Left ventricle myocardium superior (tissue), 1 donor: Measurements from ENCODE around the gene TSPOAP1. TPM values are rescaled to one million over a fixed set of nuclear protein-coding genes. Genes with fewer than 3 reads are reported as not detected.
A peak's percentile ranks its signal among the peaks of the same experiment; 100 is the strongest.

ENCODE experiments used
- ATAC-seq: fragments of 200-7000 bp; cut with Tn5 transposase; one replicate; pipeline ENCODE4 v1.9.1; 2020; ENCODE audit warnings: mild to moderate bottlenecking, moderate library complexity
- DNase-seq: peaks from one replicate; pipeline ENCODE4 v3.0.0-alpha.2; 2020
- intact Hi-C: fragments of 100-400 bp; cut with micrococcal nuclease; formaldehyde crosslinking; loops from one replicate; pipeline ENCODE4 v1.11.0; 2022
- total RNA-seq: library from RNA; stranded (reverse); fragmentation: NEBNext Ultra II Directional; extraction: Animal tissue kit (Norgen Biotek cat#: 25700); gene quantifications from one replicate; pipeline ENCODE4 v1.2.1, GENCODE V29; 2021
- donor health status: DM: no; HTN: yes; CAD: no; lungs with severe emphysema.

TSPOAP1 gene
- total RNA-seq, 1 donor from 2014 or later: 18.8 TPM

DNA sequence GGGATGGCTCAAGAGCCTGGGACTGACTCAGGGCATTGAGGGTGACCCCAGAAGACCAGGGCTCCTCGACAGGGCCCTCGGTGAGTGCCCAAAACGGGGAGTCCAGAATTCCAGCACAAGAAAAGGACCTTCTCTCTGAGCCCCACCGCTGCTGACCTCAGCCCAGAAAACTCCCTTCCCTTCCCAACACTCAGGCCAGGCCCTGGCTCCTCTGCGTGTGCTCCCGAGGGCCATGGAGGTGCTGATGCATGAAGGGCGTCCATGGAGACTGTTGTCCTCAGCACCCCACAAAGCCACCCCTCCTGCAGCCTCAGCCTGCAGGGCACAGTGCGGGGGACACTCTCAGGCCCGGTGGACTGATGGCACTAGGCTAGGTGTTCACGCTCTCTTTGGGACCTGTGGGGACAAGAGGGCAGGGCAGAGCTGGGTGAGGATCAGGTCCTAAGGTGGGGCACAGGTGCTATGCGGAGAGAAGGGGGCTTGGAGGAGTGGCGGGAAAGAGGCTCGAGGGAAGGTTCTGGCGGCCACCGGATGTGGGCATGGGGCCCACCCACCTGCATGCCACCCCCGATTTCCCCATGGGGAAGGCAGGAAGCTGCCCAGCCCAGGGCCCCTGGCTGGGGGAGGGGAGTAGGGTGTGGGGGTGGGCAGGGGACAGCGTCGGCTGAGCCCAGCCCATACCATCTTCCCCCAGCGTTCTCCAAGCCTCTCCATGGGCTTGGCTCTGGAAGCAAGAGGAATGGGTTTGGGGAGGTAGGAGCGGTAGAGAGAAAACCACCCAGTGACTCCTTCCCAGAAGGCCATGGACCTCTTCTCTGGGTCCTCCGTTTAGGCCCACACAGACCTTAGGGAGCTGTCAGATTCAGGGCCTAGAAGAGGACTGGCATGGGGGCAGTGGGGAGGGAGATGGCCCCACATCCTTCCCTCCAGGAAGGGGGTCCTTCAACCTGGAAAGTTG is 4.5 kb upstream of the TSPOAP1 start:
- ATAC-seq: no peak
- intact Hi-C loops: loop anchor here (5.0 kb wide), 1 partner anchor 94 kb away; no protein-coding TSS in a partner anchor
- DNase-seq: no peak

GRCh38 chr17:58331815-58332777 is 3.5 kb upstream of the TSPOAP1 start:
- DNase-seq (peak; percentile 82), ATAC-seq (peak; percentile 64)
- intact Hi-C loops: loop anchor here (5.0 kb wide), 1 partner anchor 95 kb away; no protein-coding TSS in a partner anchor

DNA sequence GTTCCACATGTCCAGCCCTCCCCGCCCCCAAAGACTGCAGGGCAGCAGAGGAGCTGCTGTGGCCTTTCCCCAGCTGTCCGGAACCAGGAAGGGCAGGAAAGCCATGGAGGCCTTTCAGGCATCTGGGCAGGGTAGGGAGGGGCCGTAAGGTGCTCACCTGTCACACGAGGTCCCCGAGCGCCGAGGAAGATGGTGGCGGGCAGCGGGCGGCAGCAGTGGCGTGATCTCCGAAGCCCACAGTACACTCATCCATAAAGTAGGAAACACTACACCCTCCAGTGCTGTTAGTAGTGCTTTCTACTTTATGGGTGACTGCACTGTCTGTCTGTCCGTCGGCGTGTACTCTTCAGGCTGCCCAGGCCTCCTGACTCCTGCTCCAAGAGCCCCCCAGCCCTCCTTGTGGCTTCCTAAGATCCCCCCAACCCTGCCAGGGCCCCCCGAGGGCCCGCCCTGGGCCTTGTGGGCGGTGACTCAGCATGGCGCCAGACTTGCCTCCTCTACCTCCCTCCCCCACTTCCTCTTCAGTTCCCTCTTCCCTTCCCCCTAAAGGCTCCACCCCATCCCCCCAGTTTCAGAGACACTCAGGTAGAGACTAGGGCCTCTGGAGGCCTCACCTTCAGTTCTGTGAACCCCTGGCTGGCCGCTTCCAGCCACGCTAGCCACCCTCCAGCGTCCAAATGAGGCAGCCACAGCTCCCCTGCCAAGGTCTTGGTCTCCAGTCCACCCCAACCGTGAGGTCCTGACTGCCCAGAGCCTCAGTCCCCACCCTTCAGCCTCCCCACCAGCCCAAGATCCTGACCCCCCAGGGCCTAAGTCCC is 2.6 kb upstream of the TSPOAP1 start:
- DNase-seq: peak; percentile 50
- intact Hi-C loops: loop anchor here (5.0 kb wide), 1 partner anchor 96 kb away; no protein-coding TSS in a partner anchor
- ATAC-seq: peak; percentile 51

DNA sequence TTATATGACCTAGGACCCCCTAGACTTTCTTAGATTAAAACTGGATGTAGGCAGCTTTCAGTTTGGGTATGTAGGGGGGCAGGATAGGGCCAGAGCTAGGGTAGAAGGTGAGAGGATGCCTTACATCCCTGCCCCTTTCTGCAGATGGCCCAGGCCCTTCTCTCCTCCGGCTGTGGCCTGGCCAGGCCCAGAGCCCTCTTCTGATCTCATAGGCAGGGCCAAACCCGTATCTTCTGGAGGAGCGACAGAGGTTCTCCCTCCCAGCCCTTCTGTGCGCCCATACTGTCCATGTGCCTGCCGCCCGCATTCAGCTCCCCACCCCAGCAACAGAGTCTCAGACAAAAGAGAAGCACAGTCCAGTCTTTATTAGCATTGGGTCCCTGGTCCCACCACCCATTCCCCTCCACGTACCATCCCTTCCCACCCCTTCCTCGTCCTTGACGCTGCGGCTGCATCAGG is 2.0 kb upstream of the TSPOAP1 start:
- DNase-seq (no peak), ATAC-seq (no peak)
- intact Hi-C loops: loop anchor here (5.0 kb wide), 1 partner anchor 97 kb away; no protein-coding TSS in a partner anchor

DNA sequence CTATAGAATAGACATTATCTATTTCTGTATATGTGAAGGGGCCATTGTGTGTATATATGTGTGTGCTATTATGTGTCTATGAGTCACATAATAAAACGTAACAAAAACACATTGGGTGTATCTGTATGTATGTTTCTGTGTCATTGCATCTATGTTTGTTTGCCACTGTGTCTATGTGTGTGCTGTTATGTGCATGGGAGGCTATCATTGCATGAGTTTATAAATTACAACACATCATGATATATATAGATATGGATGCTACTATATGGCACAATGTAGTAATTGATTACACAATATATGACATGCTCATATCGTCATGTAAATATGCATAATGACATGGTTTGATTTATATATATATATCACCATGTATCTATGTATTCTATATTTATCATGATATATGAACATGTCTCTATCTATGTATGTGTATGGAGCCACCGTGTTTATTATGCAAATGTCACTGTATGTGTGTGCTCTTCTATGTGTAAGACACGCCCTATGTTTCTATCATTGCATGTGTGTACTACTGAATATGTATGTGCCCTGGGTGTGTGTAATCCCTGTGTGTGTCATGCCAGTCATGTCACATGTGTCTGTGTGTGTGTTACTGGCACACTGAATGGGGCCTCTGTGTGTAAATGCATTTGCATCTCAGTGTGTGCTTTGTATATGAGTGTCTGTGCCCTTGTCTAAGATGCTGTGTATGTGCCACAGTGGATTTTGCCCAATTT is 1.4 kb upstream of the TSPOAP1 start:
- ATAC-seq: no peak
- no peak for DNase-seq
- intact Hi-C loops: loop anchor here (5.0 kb wide), 1 partner anchor 97 kb away; no protein-coding TSS in a partner anchor

- intact Hi-C loops: no loop called here
Observed at GRCh38 chr17:58329035-58329809, 627 bp upstream of the TSPOAP1 start.

GRCh38 chr17:58327363-58328194 is 1.0 kb downstream of the TSPOAP1 start:
- DNase-seq: peak; percentile 21
- intact Hi-C loops: no loop called here
- no peak for ATAC-seq

More at GRCh38 chr17:58329035-58329809, 627 bp upstream of the TSPOAP1 start:
- peak; percentile 33 for ATAC-seq
- DNase-seq: peak; percentile 53

DNA sequence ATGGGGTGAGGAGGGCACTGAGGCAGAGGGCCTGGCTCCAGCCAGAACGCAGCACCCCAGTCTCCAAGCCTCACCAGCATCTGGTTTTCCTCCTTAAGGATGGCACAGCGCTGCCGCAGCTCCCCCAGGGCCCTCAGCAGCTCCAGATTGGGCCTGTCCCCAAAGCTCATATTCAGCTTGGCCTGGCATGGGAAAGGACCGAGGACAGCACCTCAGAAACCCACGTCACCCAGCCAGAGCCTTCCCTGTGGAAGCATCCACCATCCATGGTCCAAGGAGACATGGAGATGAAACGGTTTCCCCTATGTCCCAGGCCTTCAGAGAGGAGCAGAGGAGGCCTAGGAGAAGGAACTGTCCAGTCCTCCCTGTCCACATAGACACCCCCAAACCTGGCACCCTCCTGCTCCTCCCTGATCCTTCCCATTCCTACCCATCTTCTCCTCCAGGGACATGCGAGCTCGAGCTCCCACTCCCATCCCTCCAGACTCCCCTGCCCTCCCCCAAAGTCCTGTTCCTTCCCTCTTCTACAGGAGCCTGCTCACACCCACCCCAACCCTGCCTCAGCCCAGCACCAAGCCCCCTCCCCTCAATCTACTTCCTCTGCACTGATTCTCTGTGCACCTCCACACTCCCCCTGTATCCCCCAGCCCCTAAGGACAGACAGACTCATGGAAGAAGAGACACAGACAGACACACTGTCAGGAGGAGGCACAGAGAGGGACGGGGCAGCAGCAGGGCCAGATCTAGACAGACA is 1.8 kb downstream of the TSPOAP1 start:
- DNase-seq (peak; percentile 14), ATAC-seq (no peak)
- intact Hi-C loops: no loop called here

DNA sequence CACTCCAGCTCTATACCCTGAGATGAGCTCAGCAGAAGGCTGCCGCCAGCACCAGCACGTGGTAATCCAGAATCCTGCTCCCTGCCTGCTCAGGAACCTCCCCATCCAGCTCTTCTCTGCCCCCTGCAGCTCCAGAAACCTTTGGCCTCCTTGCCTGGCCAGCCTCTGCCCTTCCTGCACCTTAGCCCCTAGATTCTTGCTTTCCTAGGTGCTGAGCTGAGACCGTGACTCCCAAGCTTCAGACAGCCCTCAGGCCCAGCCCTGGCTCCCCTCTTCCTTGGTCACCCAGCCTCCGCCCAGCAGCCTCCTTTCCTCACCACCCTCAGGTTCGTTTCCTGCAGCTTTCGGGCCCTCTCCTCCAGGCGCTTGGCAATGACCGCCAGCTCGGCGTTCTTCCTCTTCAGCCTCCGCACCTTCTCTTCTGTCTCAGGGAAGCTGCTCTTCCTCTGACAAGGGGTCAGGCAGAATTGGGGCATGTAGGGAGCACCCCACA is 2.6 kb downstream of the TSPOAP1 start:
- intact Hi-C loops: no loop called here
- DNase-seq: peak; percentile 19
- ATAC-seq: no peak

- ATAC-seq (no peak), DNase-seq (peak; percentile 28)
- intact Hi-C loops: no loop called here
Observed at GRCh38 chr17:58325289-58325726, 3.3 kb downstream of the TSPOAP1 start.

DNA sequence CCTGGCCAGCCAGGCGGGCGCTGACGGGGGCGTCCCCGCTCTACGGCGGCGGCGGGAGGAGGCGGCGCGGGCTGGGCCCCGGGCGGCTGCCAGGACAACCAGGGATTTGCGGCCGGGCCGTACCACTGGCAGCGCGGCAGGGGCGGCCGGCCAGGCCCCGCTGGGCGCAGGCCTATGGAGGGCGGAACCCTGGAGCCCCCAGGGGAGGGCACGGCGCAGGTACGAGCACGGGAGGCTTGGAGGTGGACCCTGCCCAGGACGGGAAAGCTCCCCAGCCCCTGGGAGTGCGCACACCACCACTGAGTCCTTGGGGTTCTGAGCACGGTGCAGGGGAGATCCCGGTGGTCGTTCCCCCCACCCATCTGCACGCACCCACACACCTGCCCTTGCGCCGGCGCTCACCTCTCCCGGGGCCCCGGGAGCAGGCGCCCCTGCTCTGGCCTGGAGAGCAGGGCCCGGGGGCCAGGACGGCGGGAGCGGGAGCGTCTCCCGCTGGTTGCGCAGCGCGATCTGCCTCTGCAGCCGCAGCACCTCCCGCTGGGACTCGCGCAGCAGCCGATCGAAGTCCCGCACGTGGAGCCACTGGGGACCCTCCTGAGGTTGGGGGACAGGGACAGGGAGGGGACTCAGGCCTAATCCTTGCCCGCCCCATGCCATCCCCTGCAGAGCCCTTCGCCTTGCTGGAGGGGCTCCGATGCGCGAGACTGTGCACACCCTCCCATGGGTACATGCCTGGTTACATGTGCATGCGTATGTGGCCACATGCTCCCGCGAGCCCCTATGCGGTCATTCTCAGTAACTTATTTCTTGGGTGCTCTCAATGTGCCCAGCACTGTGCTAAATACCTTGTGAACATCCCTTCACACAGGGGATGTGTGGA is 3.9 kb downstream of the TSPOAP1 start:
- intact Hi-C loops: no loop called here
- ATAC-seq (peak; percentile 85), DNase-seq (peak; percentile 76)

DNA sequence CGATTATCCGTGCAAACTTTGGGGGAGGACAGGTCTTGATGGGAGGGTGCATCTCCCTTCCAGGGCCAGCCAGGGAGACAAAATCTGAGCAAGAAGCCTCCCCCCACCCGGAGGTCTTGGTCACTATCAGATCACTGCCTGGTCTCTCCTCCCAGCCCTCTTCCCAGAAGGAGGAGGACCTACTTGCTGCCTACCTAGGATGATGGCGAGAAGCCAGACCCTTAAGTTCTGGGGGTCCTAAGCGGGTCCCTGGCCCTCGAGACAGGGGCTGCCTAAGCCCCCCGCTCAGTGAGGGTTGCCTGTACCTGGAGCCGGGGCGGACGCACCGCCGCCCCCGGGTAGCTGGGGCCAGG is 4.6 kb downstream of the TSPOAP1 start:
- intact Hi-C loops: no loop called here
- DNase-seq (no peak), ATAC-seq (no peak)

- intact Hi-C loops: no loop called here
- DNase-seq: peak; percentile 32
- ATAC-seq: peak; percentile 63
Observed at GRCh38 chr17:58323366-58324055, 5.1 kb downstream of the TSPOAP1 start.
